Measurements from ENCODE around the gene SPTLC1.

GRCh38 chr9:91992461-91993041 lies 122.7 kb downstream of the SPTLC1 start:
- no peak for TF ChIP-seq POLR2A (IDR thresholded peaks at IDR 0.05)
- TF ChIP-seq, protein P1, sequence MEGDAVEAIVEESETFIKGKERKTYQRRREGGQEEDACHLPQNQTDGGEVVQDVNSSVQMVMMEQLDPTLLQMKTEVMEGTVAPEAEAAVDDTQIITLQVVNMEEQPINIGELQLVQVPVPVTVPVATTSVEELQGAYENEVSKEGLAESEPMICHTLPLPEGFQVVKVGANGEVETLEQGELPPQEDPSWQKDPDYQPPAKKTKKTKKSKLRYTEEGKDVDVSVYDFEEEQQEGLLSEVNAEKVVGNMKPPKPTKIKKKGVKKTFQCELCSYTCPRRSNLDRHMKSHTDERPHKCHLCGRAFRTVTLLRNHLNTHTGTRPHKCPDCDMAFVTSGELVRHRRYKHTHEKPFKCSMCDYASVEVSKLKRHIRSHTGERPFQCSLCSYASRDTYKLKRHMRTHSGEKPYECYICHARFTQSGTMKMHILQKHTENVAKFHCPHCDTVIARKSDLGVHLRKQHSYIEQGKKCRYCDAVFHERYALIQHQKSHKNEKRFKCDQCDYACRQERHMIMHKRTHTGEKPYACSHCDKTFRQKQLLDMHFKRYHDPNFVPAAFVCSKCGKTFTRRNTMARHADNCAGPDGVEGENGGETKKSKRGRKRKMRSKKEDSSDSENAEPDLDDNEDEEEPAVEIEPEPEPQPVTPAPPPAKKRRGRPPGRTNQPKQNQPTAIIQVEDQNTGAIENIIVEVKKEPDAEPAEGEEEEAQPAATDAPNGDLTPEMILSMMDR (IDR thresholded peaks at IDR 0.05), result no peak
